GM12878 (cell line): ENCODE data around the gene TTC19. TPM values are rescaled to one million over a fixed set of nuclear protein-coding genes. Genes with fewer than 3 reads are reported as not detected.

ENCODE experiments used
- ATAC-seq: fragments of 200-7000 bp; cut with Tn5 transposase; 3 replicates; pipeline ENCODE4 v1.9.1; 2020; ENCODE audit warnings: mild to moderate bottlenecking, moderate library complexity
- BruUV-seq: library from RNA; stranded (reverse); fragments of 400-500 nt; replicated peaks from 2 replicates; lab custom pipeline; 2021; lab: Mats Ljungman, UMichigan
- CTCF ChIA-PET: fragments of 300-600 bp; sonication (Branson Sonifier 250); formaldehyde crosslinking; extraction: SDS; loops from one replicate; lab custom pipeline; 2021; ENCODE audit warnings: inconsistent platforms; lab: Yijun Ruan, JAX
- POLR2A ChIA-PET: fragments of 350-600 bp; formaldehyde crosslinking; extraction: SDS; loops from one replicate; lab custom pipeline; 2021; ENCODE audit warnings: inconsistent platforms; lab: Charles Lee
- RAD21 ChIA-PET: fragments of 300-600 bp; sonication (Branson Sonifier 250); formaldehyde crosslinking; loops from one replicate; lab custom pipeline; 2023; ENCODE audit warnings: antibody characterized with exemption; ENCODE audit not compliant: unreplicated experiment; lab: Charles Lee
- SMC1A ChIA-PET: fragments of 300-600 bp; sonication (Branson Sonifier 250); formaldehyde crosslinking; loops from one replicate; lab custom pipeline; 2023; ENCODE audit not compliant: unreplicated experiment, uncharacterized antibody; lab: Charles Lee
- DNase-seq: peaks from one replicate; pipeline ENCODE4 v3.0.0-alpha.2; 2011; ENCODE audit warnings: low read depth, low spot score
- FAIRE-seq: peaks from 3 replicates; lab custom pipeline; 2011; peaks lifted over from hg19 to GRCh38; lab: Jason Lieb, UNC
- H2AFZ ChIP-seq: 2 replicates; pipeline ENCODE4 v1.6.0; 2011; ENCODE audit warnings: low read depth, low read length, control low read depth; ENCODE audit not compliant: control insufficient read depth
- H3K27ac ChIP-seq: 2 replicates; pipeline ENCODE4 v1.5.1; 2011; ENCODE audit warnings: control low read depth; ENCODE audit not compliant: control insufficient read depth, insufficient read depth
- H3K27me3 ChIP-seq, 2 experiments: replicated peaks in 1 of 2; 2 replicates each; pipeline versions ENCODE4 v1.6.0 to v1.6.1; 2011; ENCODE audit warnings: low read length in 1 of 2; ENCODE audit not compliant: control insufficient read depth in 2 of 2, insufficient read depth in 2 of 2
- H3K36me3 ChIP-seq, 2 experiments: 2 replicates each; pipeline ENCODE4 v1.5.1; 2011; ENCODE audit warnings: low read length in 1 of 2; ENCODE audit not compliant: control insufficient read depth in 2 of 2, insufficient read depth in 2 of 2
- H3K4me1 ChIP-seq: 2 replicates; pipeline ENCODE4 v1.6.1; 2011; ENCODE audit warnings: mild to moderate bottlenecking, low read length, moderate library complexity, mixed read lengths; ENCODE audit not compliant: control insufficient read depth, insufficient read depth
- H3K4me2 ChIP-seq: 2 replicates; pipeline ENCODE4 v1.6.0; 2011; ENCODE audit warnings: control low read depth; ENCODE audit not compliant: control insufficient read depth, insufficient read depth
- H3K4me3 ChIP-seq: fragments of 200-600 bp; sonication (generic); 2 replicates; pipeline ENCODE4 v1.5.1; 2016
- H3K79me2 ChIP-seq: 2 replicates; pipeline ENCODE4 v1.6.0; 2011; ENCODE audit warnings: low read length; ENCODE audit not compliant: control insufficient read depth, insufficient read depth
- H3K9ac ChIP-seq: 2 replicates; pipeline ENCODE4 v1.8.0; 2011; ENCODE audit warnings: low read length, control low read depth, mixed read lengths; ENCODE audit not compliant: control insufficient read depth, insufficient read depth
- H3K9me3 ChIP-seq: replicated peaks from 3 replicates; pipeline ENCODE4 v1.5.1; 2011; ENCODE audit warnings: mild to moderate bottlenecking, low read length; ENCODE audit not compliant: control insufficient read depth, insufficient read depth
- H4K20me1 ChIP-seq: 2 replicates; pipeline ENCODE4 v1.6.0; 2011; ENCODE audit not compliant: control insufficient read depth, insufficient read depth
- ATF7 ChIP-seq: fragments of 450-650 bp; IDR thresholded peaks from 2 replicates; pipeline ENCODE4 v1.6.1; 2016; ENCODE audit warnings: low read depth, mild to moderate bottlenecking
- CEBPB ChIP-seq, 2 experiments: fragments of 150-350 bp in 1 of 2; IDR thresholded peaks; 2 replicates each; pipeline ENCODE4 v1.6.1; 2012 to 2014; ENCODE audit warnings: low read depth in 2 of 2, low read length in 2 of 2, borderline replicate concordance in 1 of 2, inconsistent platforms in 1 of 2
- CREM ChIP-seq: IDR thresholded peaks from 2 replicates; pipeline ENCODE4 v1.6.1; 2014; ENCODE audit warnings: antibody characterized with exemption, low read depth
- EP300 ChIP-seq, 2 experiments: fragments of 150-350 bp in 1 of 2; IDR thresholded peaks; 2 replicates each; pipeline ENCODE4 v1.6.1; 2011 to 2012; ENCODE audit warnings: low read depth in 2 of 2, low read length in 2 of 2, borderline replicate concordance in 1 of 2, improper control_type of control experiment in 1 of 2, inconsistent platforms in 1 of 2; ENCODE audit not compliant: control insufficient read depth in 1 of 2
- GATAD2B ChIP-seq: fragments of 450-650 bp; conservative IDR thresholded peaks from 2 replicates; pipeline ENCODE4 v1.6.1; 2017; ENCODE audit warnings: low read depth, mild to moderate bottlenecking, moderate library complexity
- IKZF2 ChIP-seq, 2 experiments: fragments of 450-650 bp; IDR thresholded peaks; 2 replicates each; pipeline ENCODE4 v1.6.1; 2017; ENCODE audit warnings: mild to moderate bottlenecking in 2 of 2, moderate library complexity in 2 of 2
- MEF2B ChIP-seq: fragments of 450-650 bp; IDR thresholded peaks from 2 replicates; pipeline ENCODE4 v1.6.1; 2018; ENCODE audit warnings: mild to moderate bottlenecking, moderate library complexity; ENCODE audit not compliant: partially characterized antibody, poor library complexity, severe bottlenecking
- MYC ChIP-seq: IDR thresholded peaks from 2 replicates; pipeline ENCODE4 v1.6.1; 2011; ENCODE audit warnings: mild to moderate bottlenecking, low read length, moderate library complexity, inconsistent platforms; ENCODE audit not compliant: insufficient read depth, insufficient replicate concordance, insufficient read length, severe bottlenecking
- NBN ChIP-seq: fragments of 450-650 bp; IDR thresholded peaks from 2 replicates; pipeline ENCODE4 v1.6.1; 2016
- NFXL1 ChIP-seq: fragments of 450-650 bp; IDR thresholded peaks from 2 replicates; pipeline ENCODE4 v1.6.1; 2017; ENCODE audit warnings: antibody characterized with exemption, mild to moderate bottlenecking, borderline replicate concordance
- NKRF ChIP-seq: fragments of 450-650 bp; conservative IDR thresholded peaks from 2 replicates; pipeline ENCODE4 v1.6.1; 2017; ENCODE audit warnings: mild to moderate bottlenecking, moderate library complexity
- TAF1 ChIP-seq: IDR thresholded peaks from 2 replicates; pipeline ENCODE4 v1.6.1; 2011; ENCODE audit warnings: mild to moderate bottlenecking, low read depth, low read length, borderline replicate concordance
- ZNF384 ChIP-seq: IDR thresholded peaks from 2 replicates; pipeline ENCODE4 v1.6.1; 2012; ENCODE audit warnings: low read depth, mild to moderate bottlenecking, low read length, improper control_type of control experiment, borderline replicate concordance
- WGBS: methylation state at CpG from one replicate; pipeline ENCODE4 v1.1.6; 2016; ENCODE audit warnings: low lambda C conversion rate; ENCODE audit not compliant: insufficient replicate concordance, insufficient coverage; ENCODE audit errors: missing lambda C conversion rate; 5-methylcytosine and 5-hydroxymethylcytosine counted together
- in situ Hi-C: fragments of 300-500 bp; cut with MboI; formaldehyde crosslinking; loops from 9 replicates; pipeline ENCODE4 v1.14.3; 2018; ENCODE audit warnings: mixed read lengths
- intact Hi-C: fragments of 100-400 bp; cut with micrococcal nuclease; formaldehyde crosslinking; loops from one replicate; pipeline ENCODE4 v1.14.2; 2022; ENCODE audit not compliant: unreplicated experiment
- polyA plus RNA-seq, 11 experiments: library from polyadenylated mRNA; depleted of rRNA in 4 of 11; unstranded in 6 of 11; stranded (reverse) in 5 of 11; fragments of >200 nt; fragmentation: Nextera tagmentation in 4 of 11; fragmentation: Illumina TruSeq in 1 of 11; extraction: Ambion mirVana in 4 of 11; extraction: Trizol in 1 of 11; gene quantifications; 1 replicate in 1 of 11; 2 replicates in 10 of 11; pipeline versions ENCODE4 v1.2.1 to v1.2.3, GENCODE V29; 2011 to 2016; ENCODE audit warnings: inconsistent platforms in 2 of 11, missing spikeins in 2 of 11, low read depth in 1 of 11
- total RNA-seq, 4 experiments: library from RNA; depleted of rRNA in 3 of 4; stranded (reverse); fragments of >200 nt in 3 of 4; fragmentation: Illumina TruSeq in 1 of 4; extraction: Trizol in 1 of 4; gene quantifications; 2 replicates each; pipeline versions ENCODE4 v1.2.1 to v1.2.3, GENCODE V29; 2013 to 2021
- TF ChIP-seq, protein P1 (sequence below): IDR thresholded peaks from 2 replicates; pipeline ENCODE4 v1.6.1; 2012; ENCODE audit warnings: low read depth, low read length, improper control_type of control experiment

TTC19 gene
- total and polyA plus RNA-seq, 10 of the 15 experiments (the other 5 are each of a cell fraction or from before 2014, with no cell fraction given) = 5.3 to 29.8 (median 20.1) TPM

GRCh38 chr17:15977894-15978293 lies 21.7 kb upstream of the TTC19 start:
- no peaks in the 10 kb centered on the region for H4K20me1 ChIP-seq
- no peak overlapping the region for H3K9ac ChIP-seq
- no peak overlapping the region for H3K4me3 ChIP-seq
- H2AFZ ChIP-seq = no peak overlapping the region
- H3K36me3 ChIP-seq = no peaks in the 10 kb centered on the region
- H3K79me2 ChIP-seq = no peaks in the 10 kb centered on the region
- DNase-seq (no peak), ATAC-seq (no peak), FAIRE-seq (no peak)
- H3K4me1 ChIP-seq = peaks cover 17% of the 10 kb centered on the region
- ChIA-PET CTCF (no interaction called here), SMC1A (no interaction called here), RAD21 (no interaction called here), POLR2A (no interaction called here)
- 89% methylated on average over 2 of the region's 2 CpGs for WGBS
- no peak overlapping the region for H3K4me2 ChIP-seq
- H3K27me3 ChIP-seq = no peaks in the 10 kb centered on the region
- H3K9me3 ChIP-seq = no peaks in the 10 kb centered on the region
- intact Hi-C loops = no loop called here
- H3K27ac ChIP-seq = no peak overlapping the region
- in situ Hi-C loops = loop anchor here (25.0 kb wide), 2 partner anchors 416 to 716 kb away; partner anchors contain the start of genes PMP22 and TVP23C
- TF ChIP-seq MYC (no peak), NBN (no peak), EP300 (IDR thresholded peaks at IDR 0.05; ENCODE audit: borderline replicate concordance in 1 of 2, control insufficient read depth in 1 of 2, low read depth in 2 of 2, low read length in 2 of 2) (no peak), MEF2B (no peak), TAF1 (no peak), CREM (no peak)
- BruUV-seq = no TSS peak

GRCh38 chr17:15978606-15979005 lies 21.0 kb upstream of the TTC19 start:
- Histone ChIP-seq H3K36me3 (no peaks in the 10 kb centered on the region), H3K9me3 (no peaks in the 10 kb centered on the region), H2AFZ (no peak overlapping the region), H3K9ac (no peak overlapping the region), H3K27ac (no peak overlapping the region), H3K4me3 (no peak overlapping the region), H4K20me1 (no peaks in the 10 kb centered on the region), H3K27me3 (no peaks in the 10 kb centered on the region), H3K79me2 (no peaks in the 10 kb centered on the region), H3K4me1 (peaks cover 17% of the 10 kb centered on the region), H3K4me2 (no peak overlapping the region)
- intact Hi-C loops = no loop called here
- BruUV-seq = no TSS peak
- POLR2A ChIA-PET = no interaction called here
- ATAC-seq (no peak), FAIRE-seq (no peak), DNase-seq (no peak)
- 35% methylated on average over 1 of the region's 1 CpG for WGBS
- RAD21 ChIA-PET = no interaction called here
- SMC1A ChIA-PET = no interaction called here
- CTCF ChIA-PET = no interaction called here
- in situ Hi-C loops = loop anchor here (25.0 kb wide), 2 partner anchors 416 to 716 kb away; partner anchors contain the start of genes PMP22 and TVP23C
- TF ChIP-seq IKZF2 (IDR thresholded peaks at IDR 0.05) = no peak
- TF ChIP-seq ZNF384 = no peak
- TF ChIP-seq, protein P1, sequence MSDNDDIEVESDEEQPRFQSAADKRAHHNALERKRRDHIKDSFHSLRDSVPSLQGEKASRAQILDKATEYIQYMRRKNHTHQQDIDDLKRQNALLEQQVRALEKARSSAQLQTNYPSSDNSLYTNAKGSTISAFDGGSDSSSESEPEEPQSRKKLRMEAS = no peak
- no peak for TF ChIP-seq ATF7
- no peak for TF ChIP-seq NFXL1
- no peak for TF ChIP-seq GATAD2B
- no peak for TF ChIP-seq CEBPB (IDR thresholded peaks at IDR 0.05; ENCODE audit: borderline replicate concordance in 1 of 2, low read depth in 2 of 2, low read length in 2 of 2)
- no peak for TF ChIP-seq NKRF
